ENCODE data around the gene ARHGAP30. TPM values are rescaled to one million over a fixed set of nuclear protein-coding genes. Genes with fewer than 3 reads are reported as not detected.
A peak's percentile ranks its signal among the peaks of the same experiment; 100 is the strongest.

The ARHGAP30 gene
- total RNA-seq, 2 donors from 2014 or later: 1.4 to 4.6 TPM

DNA sequence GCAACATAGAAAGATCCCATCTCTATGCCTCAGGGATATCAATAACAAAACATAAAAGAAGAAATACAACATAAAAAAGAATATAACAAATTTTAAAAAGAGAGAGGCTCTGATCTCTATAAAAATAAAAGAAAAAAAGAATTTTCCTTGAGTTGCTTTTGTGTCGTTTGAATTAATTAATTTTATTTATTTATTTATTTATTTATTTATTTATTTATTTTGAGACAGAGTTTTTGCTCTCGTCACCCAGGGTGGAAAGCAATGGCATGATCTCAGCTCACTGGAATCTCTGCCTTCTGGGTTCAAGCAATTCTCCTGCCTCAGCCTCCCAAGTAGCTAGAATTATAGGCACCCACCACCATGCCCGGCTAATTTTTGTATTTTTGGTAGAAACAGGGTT, 57.3 kb downstream of the ARHGAP30 start:
- no peak for DNase-seq (ENCODE audit: low spot score)
- Histone ChIP-seq H3K27ac (peak overlapping the region; percentile 64 to 81), H3K36me3 (no peaks in the 10 kb centered on the region), H3K9me3 (no peaks in the 10 kb centered on the region), H3K4me1 (peaks cover 0 to 17% of the 10 kb centered on the region in 2 donors), H3K27me3 (no peaks in the 10 kb centered on the region), H3K4me3 (no peak overlapping the region)
- TF ChIP-seq CTCF (IDR thresholded peaks at IDR 0.05): no peak

DNA sequence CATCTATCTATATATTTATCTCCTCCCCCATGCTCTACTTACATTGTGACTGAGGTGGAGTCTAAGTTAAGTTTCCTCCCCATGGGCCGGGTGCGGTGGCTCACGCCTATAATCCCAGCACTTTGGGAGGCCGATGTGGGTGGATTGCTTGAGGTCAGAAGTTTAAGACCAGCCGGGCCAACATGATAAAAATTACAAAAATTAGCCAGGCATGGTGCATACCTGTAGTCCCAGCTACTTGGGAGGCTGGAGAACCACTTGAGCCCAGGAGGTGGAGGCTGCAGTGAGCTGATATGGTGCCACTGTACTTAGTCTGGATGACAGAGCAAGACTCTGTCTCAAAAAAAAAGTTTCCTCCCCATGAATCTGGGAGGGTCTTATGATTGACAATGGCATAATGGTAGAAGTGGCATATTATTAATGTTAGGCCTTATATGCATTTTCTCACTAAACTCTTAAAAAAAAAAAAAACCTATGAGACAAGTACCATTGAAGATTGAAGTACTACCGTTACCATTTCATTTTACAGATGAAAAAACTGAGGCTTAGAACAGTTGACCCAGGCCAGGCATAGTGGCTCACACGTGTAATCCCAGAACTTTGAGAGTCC, 60.0 kb downstream of the ARHGAP30 start:
- Histone ChIP-seq H3K9me3 (no peaks in the 10 kb centered on the region), H3K27me3 (no peaks in the 10 kb centered on the region), H3K36me3 (no peaks in the 10 kb centered on the region), H3K4me1 (peaks cover 0 to 16% of the 10 kb centered on the region in 2 donors), H3K27ac (no peak overlapping the region), H3K4me3 (no peak overlapping the region)
- no peak for DNase-seq (ENCODE audit: low spot score)
- no peak for TF ChIP-seq CTCF (IDR thresholded peaks at IDR 0.05)

DNA sequence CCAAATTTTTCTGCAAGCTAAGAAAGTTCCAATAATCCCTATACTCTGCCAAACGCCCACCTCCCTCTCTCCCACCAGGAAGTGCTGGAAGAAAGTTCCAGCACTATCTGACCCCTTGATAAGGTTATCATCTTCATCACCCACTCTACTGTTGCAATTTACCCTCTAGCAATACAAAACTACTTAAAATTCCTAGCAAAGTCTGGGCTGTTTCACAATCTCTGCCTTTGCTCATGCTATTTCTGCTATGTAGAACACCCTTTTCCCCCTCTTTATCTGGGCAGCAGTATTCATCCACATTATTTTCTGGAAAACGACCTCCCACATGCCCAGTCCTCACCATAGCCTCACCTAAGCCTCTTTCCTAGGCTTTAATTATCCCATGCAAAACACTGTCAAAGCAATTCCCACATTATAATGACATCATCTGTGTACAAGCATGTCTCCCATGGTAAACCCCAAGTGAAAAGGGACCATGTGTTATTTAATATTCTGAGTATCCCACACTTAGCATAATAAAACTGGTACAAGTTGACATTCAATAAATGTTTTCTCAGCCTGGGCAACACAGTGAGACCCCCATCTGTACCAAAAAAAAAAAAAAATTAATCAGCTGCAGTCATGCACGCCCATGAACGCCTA, 60.7 kb downstream of the ARHGAP30 start:
- H3K36me3 ChIP-seq: no peaks in the 10 kb centered on the region
- peaks cover 0 to 9% of the 10 kb centered on the region in 2 donors for H3K4me1 ChIP-seq
- H3K4me3 ChIP-seq: no peak overlapping the region
- H3K27me3 ChIP-seq: no peaks in the 10 kb centered on the region
- no peak for DNase-seq (ENCODE audit: low spot score)
- no peak for TF ChIP-seq CTCF (IDR thresholded peaks at IDR 0.05)
- no peaks in the 10 kb centered on the region for H3K9me3 ChIP-seq
- H3K27ac ChIP-seq: no peak overlapping the region

DNA sequence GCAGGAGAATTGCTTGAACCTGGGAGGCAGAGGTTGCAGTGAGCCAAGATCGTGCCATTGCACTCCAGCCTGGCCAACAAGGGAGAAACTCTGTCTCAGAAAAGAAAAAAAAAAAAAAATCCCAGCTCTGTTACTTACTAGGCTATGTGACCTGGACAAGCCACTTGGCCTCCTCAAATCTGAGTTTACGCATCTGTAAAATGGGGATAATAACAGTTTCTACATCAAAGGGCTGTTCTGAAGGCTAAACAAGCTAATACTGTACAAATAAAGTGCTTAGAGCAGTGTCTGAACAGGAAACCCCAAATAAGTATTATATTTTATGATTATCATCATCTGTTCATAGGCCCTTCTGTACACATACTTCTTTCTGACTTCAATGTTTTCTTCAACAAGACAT, 62.3 kb downstream of the ARHGAP30 start:
- Histone ChIP-seq H3K27me3 (no peaks in the 10 kb centered on the region), H3K4me3 (no peak overlapping the region), H3K36me3 (no peaks in the 10 kb centered on the region), H3K27ac (no peak overlapping the region), H3K9me3 (no peaks in the 10 kb centered on the region), H3K4me1 (no peaks in the 10 kb centered on the region)
- DNase-seq (ENCODE audit: low spot score): no peak
- no peak for TF ChIP-seq CTCF (IDR thresholded peaks at IDR 0.05)

- no peak for DNase-seq (ENCODE audit: low spot score)
- no peak for TF ChIP-seq CTCF (IDR thresholded peaks at IDR 0.05)
- H3K4me1 ChIP-seq: no peaks in the 10 kb centered on the region
- H3K27ac ChIP-seq: no peak overlapping the region
- H3K4me3 ChIP-seq: no peak overlapping the region
- no peaks in the 10 kb centered on the region for H3K9me3 ChIP-seq
- no peaks in the 10 kb centered on the region for H3K27me3 ChIP-seq
- no peaks in the 10 kb centered on the region for H3K36me3 ChIP-seq
Observed at GRCh38 chr1:161006563-161006962, 63.1 kb downstream of the ARHGAP30 start.

DNA sequence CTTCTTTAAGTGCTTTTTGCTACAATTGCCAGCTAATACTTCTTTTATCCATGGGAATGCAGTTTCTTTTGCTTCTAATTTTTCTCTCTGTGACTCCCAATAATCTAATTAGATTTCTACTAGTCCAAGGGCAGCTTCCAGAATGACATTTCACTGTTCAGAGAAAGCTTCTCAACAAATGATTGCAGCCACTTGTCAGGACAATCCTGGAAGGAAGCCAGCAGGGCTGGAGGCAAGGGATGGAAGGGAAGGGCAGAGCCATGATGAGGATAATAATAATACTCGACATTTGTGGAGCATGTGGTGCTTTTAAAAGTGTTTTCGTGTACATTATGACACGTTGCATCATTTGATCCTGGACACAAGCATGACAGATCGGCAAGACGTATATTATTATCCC, 68.2 kb downstream of the ARHGAP30 start:
- H3K27me3 ChIP-seq: no peaks in the 10 kb centered on the region
- no peaks in the 10 kb centered on the region for H3K9me3 ChIP-seq
- H3K4me3 ChIP-seq: no peak overlapping the region
- H3K4me1 ChIP-seq: peaks cover 0 to 13% of the 10 kb centered on the region in 2 donors
- no peak for TF ChIP-seq CTCF (IDR thresholded peaks at IDR 0.05)
- no peak overlapping the region for H3K27ac ChIP-seq
- H3K36me3 ChIP-seq: peaks cover 10% of the 10 kb centered on the region
- no peak for DNase-seq (ENCODE audit: low spot score)

All from right atrium auricular region (tissue), 2 donors.